GM19099 (cell line): ENCODE data around the gene CBX2.

Experiments
- POLR2A ChIP-seq: IDR thresholded peaks from 3 replicates; pipeline ENCODE4 v1.6.1; 2011; ENCODE audit warnings: low read depth; ENCODE audit not compliant: insufficient read length; ENCODE audit errors: extremely low read depth

The CBX2 gene

GRCh38 chr17:79836972-79837887 is 59.3 kb downstream of the CBX2 start:
- peak; percentile 29 for TF ChIP-seq POLR2A
